Measurements from ENCODE around the gene OR51M1. TPM values are rescaled to one million over a fixed set of nuclear protein-coding genes. Genes with fewer than 3 reads are reported as not detected.

OR51M1 gene
- total RNA-seq, 2 donors from 2014 or later = not detected

Small RNA genes lying within 50 kb of the gene (small RNA-seq; reads per million reads assigned to genes)
- gene AC104389.3 = not detected

Other genes with a start within 250 kb of the OR51M1 start
- gene OR52A5, start 245.5 kb upstream of the OR51M1 start, total RNA-seq = not detected
- gene OR52A1, start 229.1 kb upstream of the OR51M1 start, total RNA-seq = not detected
- not detected for gene OR51V1, start 183.1 kb upstream of the OR51M1 start, total RNA-seq
- gene HBB, start 156.7 kb upstream of the OR51M1 start, total RNA-seq = 10 to 100 TPM in 1 of 2 donors, not detected in 1; 13.0 TPM
- not detected for gene HBD, start 149.3 kb upstream of the OR51M1 start, total RNA-seq
- gene HBG1, start 134.0 kb upstream of the OR51M1 start, total RNA-seq = not detected
- not detected for gene HBG2, start 129.0 kb upstream of the OR51M1 start, total RNA-seq
- not detected for gene HBE1, start 113.9 kb upstream of the OR51M1 start, total RNA-seq
- gene OR51B4, start 81.9 kb upstream of the OR51M1 start, total RNA-seq = under 1 TPM; 0.52 to 0.66 TPM
- under 1 TPM in 1 of 2 donors, not detected in 1; 0.78 TPM for gene OR51B2, start 59.5 kb upstream of the OR51M1 start, total RNA-seq
- not detected for gene OR51B5, start 40.3 kb upstream of the OR51M1 start, total RNA-seq
- not detected for gene OR51B6, start 32.3 kb upstream of the OR51M1 start, total RNA-seq
- not detected for gene OR51Q1, start 38.3 kb downstream of the OR51M1 start, total RNA-seq
- gene OR51I1, start 57.7 kb downstream of the OR51M1 start, total RNA-seq = not detected
- gene OR51I2, start 65.5 kb downstream of the OR51M1 start, total RNA-seq = not detected
- not detected for gene OR52D1, start 104.9 kb downstream of the OR51M1 start, total RNA-seq
- 1 to 10 TPM in 1 of 2 donors, not detected in 1; 1.3 TPM for gene UBQLN3, start 126.1 kb downstream of the OR51M1 start, total RNA-seq
- 1 to 10 TPM in 1 of 2 donors, under 1 TPM in 1; 0.52 to 4.3 TPM for gene UBQLNL, start 132.9 kb downstream of the OR51M1 start, total RNA-seq
- gene OR52H1, start 164.7 kb downstream of the OR51M1 start, total RNA-seq = 1 to 10 TPM in 1 of 2 donors, under 1 TPM in 1; 0.78 to 5.9 TPM
- gene OR52B6, start 197.1 kb downstream of the OR51M1 start, total RNA-seq = not detected
- gene TRIM6, start 212.8 kb downstream of the OR51M1 start, total RNA-seq = 1 to 10 TPM; 2.1 to 2.6 TPM
- gene TRIM34, start 241.2 kb downstream of the OR51M1 start, total RNA-seq = 1 to 10 TPM; 2.9 to 4.6 TPM

Measured in body of pancreas (tissue), 2 donors.